HG03571 (cell line): ENCODE measurements around the gene MSRB3.

ENCODE experiments used
- ATAC-seq: cut with Tn5 transposase; IDR thresholded peaks from one replicate; pipeline ENCODE4 v1.9.1; 2021; ENCODE audit not compliant: unreplicated experiment

MSRB3 gene

DNA sequence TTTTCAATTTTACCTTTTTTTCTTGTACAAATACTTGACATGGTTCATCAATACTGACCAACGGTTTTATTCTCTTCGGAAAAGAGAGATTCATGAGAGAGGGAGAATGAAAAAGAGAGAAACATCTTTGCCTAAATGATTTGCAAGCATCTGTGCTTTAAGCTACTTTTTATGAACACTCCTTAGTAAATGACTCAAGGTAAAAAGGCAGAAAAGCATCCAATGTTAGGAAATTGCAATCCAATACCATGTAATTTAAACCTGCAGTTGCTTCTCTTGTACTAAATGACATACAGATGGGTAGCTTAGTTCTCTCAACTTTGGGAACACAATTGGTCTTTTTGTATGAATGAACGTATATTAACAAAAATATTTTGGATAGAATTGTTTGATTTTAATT is 46.1 kb downstream of the MSRB3 start:
- ATAC-seq, result no peak

DNA sequence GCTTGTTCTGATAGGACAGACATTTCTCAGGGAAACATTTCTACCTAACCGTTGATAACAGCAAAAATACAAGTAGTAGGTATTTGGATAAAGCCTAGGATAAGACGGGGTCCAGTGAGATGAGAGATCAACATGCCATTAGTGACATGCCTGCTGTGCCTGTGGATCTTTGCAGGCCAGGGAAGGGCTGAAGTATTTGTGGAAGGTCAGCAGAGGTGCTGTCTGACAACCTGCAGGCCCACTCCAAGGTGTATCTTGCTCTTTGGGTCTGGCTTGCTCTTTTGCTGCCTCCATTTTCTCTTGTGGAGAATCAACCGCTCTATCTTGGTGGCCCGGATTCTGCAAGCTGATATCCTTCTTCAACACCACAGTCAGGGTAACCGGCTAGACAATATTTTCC is 46.7 kb downstream of the MSRB3 start:
- ATAC-seq, result no peak

- no peak for ATAC-seq
These were observed 48.1 kb downstream of the MSRB3 start for GRCh38 chr12:65326616-65327015.

DNA sequence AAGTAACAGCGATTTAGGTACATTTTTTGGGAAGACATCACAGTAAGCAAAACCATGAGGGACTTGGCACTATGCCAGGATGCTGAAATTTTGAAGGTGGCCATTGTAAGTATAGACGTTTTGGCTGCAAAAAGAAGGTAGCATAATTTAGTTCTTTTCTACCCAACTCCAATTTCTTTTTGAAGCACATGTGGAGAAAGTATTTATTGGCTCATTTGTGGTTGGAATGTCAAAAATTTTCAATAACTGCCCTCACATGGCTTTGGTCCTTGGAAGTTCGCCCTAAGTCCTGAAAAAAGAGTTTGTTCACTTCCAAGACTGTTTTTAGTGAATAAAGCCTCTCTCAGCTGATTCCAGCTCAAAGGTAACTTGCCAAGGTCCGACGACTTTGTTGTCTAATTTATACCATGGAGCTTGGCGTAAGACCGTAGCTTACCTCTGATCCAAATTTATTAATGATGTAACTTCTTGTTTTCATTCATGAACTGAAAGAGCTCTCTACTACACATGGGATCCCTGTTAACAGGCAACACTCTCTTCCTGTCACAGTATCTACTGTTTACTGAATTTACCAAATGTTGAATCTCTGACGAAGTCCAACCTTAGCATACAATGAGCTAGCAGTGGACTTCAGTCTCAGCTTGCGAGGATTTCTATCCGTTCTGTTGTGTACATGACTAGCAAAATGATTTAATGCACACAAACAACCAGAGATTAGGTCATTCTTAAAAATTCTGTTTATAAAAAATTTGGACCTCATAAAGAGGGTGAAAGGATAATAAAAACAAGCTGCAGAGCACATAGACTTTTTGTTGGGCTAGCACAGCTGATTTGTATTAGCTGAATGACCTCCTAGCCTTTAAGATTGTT is 49.0 kb downstream of the MSRB3 start:
- ATAC-seq, result no peak

DNA sequence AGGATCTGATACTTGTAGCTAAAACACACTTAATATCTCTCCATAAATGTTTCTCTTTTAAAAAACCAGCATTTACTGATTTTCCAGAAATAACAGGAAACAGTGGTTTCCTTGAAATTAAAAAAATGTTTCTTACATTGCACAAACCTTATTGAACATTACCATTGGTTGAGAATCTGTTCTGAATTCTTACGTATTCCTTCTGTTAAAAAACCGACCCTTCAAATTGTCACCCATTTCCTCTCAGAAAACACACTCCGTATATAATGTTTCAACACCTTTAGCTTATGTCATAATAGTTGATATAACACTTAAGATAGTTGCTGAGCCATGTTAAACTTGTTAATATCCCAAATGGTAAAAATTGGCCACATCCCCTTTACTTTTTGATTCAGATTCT is 51.2 kb downstream of the MSRB3 start:
- ATAC-seq, result no peak

DNA sequence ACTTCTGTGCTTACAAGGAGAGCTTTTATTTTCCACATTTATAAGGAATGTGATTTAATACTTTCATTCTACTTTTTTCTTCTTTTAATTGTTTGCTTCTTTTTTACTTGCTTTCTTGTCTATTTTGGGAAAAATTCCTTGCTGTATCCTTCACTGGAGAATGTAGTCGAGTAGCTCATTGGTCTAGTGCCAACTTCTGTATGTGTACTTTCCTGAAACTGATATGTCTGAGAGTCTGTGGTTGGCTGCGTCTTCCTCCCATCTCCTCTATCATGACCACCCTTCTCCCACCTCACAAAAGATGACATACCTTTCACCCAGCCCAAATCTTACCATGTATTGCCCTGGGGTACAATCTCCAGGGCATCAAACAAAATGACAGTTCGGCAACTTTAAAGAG is 51.8 kb downstream of the MSRB3 start:
- ATAC-seq, result no peak

DNA sequence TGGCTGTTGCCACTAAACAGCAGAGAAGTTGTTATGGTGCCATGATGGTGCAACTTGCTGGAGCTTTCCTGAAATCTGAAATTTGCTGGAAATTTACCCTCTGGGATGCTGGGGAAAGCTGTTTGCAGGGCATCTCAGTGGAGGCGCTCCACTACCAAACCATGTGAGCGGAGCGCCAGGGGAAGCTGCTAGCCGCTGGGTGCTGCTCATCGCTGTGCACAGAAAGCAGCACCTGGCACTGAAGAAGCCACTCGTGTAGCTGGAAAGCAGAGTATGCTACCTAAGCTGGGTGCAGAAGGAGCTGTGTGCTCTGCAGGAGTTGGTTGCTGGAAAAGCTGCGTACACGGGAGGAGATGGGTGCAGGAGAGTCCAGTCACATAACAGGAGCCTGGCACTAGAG is 53.0 kb downstream of the MSRB3 start:
- no peak for ATAC-seq

GRCh38 chr12:65333649-65334048 is 55.2 kb downstream of the MSRB3 start:
- ATAC-seq, result no peak

- ATAC-seq, result no peak
These were observed 56.0 kb downstream of the MSRB3 start for GRCh38 chr12:65334521-65334920.

- ATAC-seq, result no peak
These were observed 56.7 kb downstream of the MSRB3 start for GRCh38 chr12:65335021-65335714.

GRCh38 chr12:65335981-65336380 is 57.5 kb downstream of the MSRB3 start:
- no peak for ATAC-seq

GRCh38 chr12:65339161-65339560 is 60.7 kb downstream of the MSRB3 start:
- ATAC-seq, result no peak

DNA sequence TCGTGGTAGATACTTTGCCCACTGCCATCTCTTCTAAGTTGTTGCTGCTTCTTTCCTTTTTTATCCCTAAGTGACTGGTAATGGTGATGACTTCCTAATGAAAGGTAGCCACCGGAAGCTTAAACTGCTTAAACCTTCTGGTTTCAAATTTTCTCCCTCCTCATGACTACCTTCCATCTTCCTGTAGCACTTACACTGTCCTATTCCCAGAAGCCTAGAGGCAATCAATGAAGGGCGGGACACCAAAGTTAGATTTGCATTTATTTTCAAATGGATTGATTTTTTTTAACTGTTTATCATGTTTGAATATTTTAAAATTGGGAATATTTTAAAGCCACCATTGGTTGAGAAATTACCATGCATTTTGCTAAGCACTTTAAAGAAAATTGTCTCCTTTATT is 64.7 kb downstream of the MSRB3 start:
- ATAC-seq, result no peak

DNA sequence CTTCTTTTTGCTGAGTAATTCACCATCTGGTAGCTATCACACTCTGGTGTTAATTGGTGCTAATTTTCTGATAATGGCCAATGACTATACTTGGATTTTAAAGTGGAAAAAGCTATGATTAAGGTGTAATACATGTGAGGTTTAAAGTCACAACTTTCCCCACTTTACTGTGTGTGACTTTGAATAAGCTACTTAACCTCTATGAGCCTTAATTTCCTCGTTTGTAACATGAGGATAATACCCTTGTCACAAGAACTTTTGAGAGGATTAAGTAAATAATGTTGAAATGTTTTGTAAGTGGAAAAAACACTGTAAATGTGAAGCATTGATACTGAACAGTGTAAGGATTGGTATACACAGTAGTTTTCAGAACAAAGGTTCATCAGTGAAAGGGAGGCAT is 65.3 kb downstream of the MSRB3 start:
- ATAC-seq, result no peak

DNA sequence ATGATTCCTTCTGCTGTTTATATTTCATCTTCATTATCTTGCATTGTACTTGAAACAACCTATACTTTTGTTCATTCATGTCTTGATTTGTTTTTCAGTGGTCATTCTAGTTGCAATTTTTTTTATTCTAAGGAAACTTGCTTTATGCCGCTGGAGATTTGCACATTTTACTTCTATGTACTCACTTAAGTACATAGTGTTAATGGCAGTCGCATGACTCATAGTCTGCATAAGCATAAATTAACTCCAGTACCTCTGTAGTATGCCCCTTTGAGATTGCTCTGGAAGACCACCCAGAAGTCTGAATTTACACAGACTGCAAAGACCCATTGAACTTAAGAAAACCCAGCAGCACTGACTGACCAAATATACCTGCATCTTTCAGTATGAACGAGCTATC is 77.0 kb downstream of the MSRB3 start:
- ATAC-seq, result no peak

DNA sequence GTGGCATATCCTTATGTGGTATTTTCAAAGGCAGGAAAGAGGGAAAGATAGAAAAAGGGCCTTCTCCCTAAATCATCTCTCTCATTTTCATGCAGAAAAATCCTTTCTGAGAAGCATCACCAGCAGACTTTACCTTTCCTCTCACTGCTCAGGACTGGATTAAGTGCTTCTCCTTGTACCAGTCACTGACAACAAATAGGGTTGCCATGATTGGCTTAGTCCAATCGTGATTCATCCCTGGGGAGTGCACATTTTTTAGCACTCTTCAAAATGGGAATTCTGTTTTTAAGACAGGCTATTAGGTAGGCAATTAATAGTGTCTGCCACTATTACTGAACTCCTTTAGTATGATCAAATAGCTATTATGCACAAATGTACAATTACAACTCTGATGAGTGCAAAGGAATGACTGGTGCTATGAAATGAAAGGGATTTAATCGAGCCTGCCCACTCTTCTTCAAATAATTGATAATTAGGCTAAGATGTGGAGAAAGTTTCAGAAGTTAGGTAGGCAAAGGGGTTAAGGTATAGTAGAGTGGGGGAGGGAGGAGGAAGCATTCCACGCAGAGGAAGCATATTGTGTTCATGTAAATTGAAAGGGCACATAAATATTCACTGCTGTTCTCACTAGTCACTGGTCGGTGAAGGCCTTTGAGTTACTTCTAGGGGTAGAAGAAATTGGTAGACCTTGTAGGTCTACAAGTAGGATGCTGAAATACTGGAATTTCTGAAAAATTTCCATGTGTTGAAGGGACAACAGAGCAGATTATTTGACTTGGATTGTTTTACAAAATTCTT is 84.0 kb downstream of the MSRB3 start:
- ATAC-seq, result no peak

DNA sequence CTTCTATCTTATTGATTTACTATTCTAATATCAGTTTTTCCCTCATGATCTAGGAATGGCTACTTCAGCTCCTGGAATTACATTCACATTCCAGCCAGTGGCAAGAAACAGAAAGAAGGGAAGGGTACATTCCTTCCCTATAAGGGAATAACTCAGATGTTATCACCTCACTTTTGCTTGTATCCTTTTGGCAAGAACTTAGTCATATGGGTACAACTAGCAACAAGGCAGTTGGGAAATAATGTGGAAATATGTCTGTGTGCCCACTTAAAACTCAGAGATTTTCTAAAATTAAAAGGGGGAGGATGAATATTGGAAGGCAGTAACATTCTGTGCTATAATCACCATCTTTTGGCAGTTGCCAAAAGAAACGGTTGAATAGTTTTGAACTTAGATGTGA is 85.6 kb downstream of the MSRB3 start:
- ATAC-seq, result no peak

DNA sequence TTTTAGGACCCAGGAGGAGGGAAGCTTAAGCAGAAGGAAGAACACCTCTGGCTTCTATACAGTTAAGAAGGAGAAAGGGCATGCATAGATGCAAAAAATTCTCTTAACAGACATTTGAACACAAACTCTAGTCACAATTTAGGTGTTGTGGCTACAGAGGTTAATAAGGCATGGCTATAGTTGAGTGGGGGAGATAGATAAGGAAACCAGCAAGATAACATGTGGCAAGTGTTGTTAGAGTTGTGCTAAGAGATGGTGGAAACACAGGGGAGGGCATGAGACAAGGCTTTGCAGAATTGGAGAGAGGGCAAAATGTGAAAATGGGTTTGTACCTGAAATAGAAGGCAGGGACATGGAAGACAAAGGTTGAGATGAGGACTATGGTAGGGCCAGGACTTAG is 88.9 kb downstream of the MSRB3 start:
- ATAC-seq, result no peak

GRCh38 chr12:65368055-65368454 is 89.6 kb downstream of the MSRB3 start:
- no peak for ATAC-seq

DNA sequence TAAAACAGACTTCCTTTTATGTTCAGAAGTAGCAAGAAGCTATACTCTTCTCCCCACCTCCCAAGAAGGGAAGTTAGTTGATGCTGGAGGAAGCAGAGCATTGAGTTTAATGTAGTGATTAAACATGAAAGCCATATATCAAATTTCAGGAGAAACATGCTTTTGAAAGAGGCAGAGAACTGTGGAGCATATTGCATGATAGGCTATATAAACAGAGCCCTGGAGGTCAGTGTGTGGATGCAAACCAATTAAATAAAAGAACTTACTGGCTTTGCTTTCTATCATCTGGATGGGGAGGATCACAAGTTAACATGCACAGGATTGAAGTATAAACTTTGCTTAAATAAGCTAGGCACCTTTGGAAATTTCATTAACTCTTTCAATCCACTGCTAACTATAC is 94.1 kb downstream of the MSRB3 start:
- no peak for ATAC-seq

- no peak for ATAC-seq
These were observed 105.8 kb downstream of the MSRB3 start for GRCh38 chr12:65384240-65384639.

DNA sequence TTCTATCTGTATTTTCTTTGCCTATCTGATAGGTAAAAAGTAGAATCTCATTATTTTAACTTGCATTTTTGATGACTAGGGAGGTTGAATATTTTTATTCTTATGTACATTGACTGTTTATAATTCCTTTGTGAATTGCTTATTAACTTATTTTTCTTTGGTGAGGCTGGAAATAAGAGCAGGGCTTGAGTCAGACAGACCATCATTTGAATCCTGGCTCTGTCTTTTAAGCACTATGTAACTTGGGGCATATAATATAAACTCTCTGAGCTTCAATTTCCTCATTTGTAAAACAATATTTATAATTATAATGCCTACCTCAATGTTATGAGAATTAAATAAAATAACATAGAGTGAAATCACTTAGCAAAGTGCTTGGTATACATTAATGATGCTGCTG is 108.9 kb downstream of the MSRB3 start:
- ATAC-seq, result no peak
